KMS-11 (cell line): ENCODE measurements around the gene RBMS3.

Source experiments
- H2AFZ ChIP-seq: fragments of 200-600 bp; sonication (generic); 2 replicates; pipeline ENCODE4 v1.6.1; 2016; ENCODE audit warnings: antibody characterized with exemption, mixed run types, low read depth
- H3K27ac ChIP-seq: fragments of 200-600 bp; sonication (generic); 2 replicates; pipeline ENCODE4 v1.6.1; 2016; ENCODE audit warnings: mild to moderate bottlenecking, mixed run types
- H3K27me3 ChIP-seq: fragments of 200-600 bp; sonication (generic); 2 replicates; pipeline ENCODE4 v1.6.1; 2017; ENCODE audit warnings: mild to moderate bottlenecking, low read depth, mixed run types, moderate library complexity; ENCODE audit not compliant: insufficient read depth
- H3K36me3 ChIP-seq: fragments of 200-600 bp; sonication (generic); 2 replicates; pipeline ENCODE4 v1.6.1; 2017; ENCODE audit warnings: mild to moderate bottlenecking, mixed run types; ENCODE audit not compliant: insufficient read depth
- H3K4me1 ChIP-seq: fragments of 200-600 bp; sonication (generic); 2 replicates; pipeline ENCODE4 v1.6.1; 2016; ENCODE audit warnings: mild to moderate bottlenecking, low read depth, mixed run types; ENCODE audit not compliant: poor library complexity, severe bottlenecking
- H3K4me2 ChIP-seq: fragments of 200-600 bp; sonication (generic); 2 replicates; pipeline ENCODE4 v1.7.0; 2016; ENCODE audit warnings: mild to moderate bottlenecking, mixed run types
- H3K4me3 ChIP-seq: fragments of 200-600 bp; sonication (generic); IDR thresholded peaks from 2 replicates; pipeline ENCODE4 v1.6.1; 2017; ENCODE audit warnings: low read depth, low read length, mixed read lengths; ENCODE audit not compliant: insufficient read depth
- H3K79me2 ChIP-seq: fragments of 200-600 bp; sonication (generic); 2 replicates; pipeline ENCODE4 v1.6.1; 2016; ENCODE audit warnings: low read depth, mixed run types; ENCODE audit not compliant: insufficient read depth
- H3K9ac ChIP-seq: fragments of 200-600 bp; sonication (generic); 2 replicates; pipeline ENCODE4 v1.6.1; 2016; ENCODE audit warnings: mild to moderate bottlenecking, mixed run types
- H4K20me1 ChIP-seq: fragments of 200-600 bp; sonication (generic); 2 replicates; pipeline ENCODE4 v1.6.1; 2016; ENCODE audit warnings: mild to moderate bottlenecking, mixed run types; ENCODE audit not compliant: insufficient read depth
- TF ChIP-seq, protein P1 (sequence below): fragments of 200-600 bp; sonication (generic); conservative IDR thresholded peaks from 2 replicates; pipeline ENCODE4 v1.6.1; 2017; ENCODE audit warnings: low read depth, mild to moderate bottlenecking, antibody characterized with exemption, low read length, moderate library complexity, mixed read lengths

Gene RBMS3

DNA sequence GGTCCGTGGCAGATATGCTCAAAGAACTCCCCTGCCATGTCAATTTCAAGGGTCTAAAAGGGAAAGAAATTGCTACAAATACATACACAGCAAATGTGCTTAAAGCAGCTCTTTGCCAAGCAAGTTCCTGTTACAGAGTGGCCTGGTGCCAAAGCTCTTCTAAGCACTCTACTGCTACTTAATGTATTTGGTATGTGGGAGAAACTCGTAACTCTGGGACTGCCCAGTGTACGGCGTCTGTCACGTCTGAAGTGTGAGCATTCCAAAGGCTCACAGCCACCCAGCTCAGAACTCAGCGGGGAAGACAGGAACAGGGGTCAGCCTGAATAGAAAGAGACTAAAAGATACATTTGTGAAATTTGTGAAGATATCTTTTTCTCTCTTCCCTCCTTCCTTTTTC lies 54.6 kb downstream of the RBMS3 start:
- TF ChIP-seq, protein P1, sequence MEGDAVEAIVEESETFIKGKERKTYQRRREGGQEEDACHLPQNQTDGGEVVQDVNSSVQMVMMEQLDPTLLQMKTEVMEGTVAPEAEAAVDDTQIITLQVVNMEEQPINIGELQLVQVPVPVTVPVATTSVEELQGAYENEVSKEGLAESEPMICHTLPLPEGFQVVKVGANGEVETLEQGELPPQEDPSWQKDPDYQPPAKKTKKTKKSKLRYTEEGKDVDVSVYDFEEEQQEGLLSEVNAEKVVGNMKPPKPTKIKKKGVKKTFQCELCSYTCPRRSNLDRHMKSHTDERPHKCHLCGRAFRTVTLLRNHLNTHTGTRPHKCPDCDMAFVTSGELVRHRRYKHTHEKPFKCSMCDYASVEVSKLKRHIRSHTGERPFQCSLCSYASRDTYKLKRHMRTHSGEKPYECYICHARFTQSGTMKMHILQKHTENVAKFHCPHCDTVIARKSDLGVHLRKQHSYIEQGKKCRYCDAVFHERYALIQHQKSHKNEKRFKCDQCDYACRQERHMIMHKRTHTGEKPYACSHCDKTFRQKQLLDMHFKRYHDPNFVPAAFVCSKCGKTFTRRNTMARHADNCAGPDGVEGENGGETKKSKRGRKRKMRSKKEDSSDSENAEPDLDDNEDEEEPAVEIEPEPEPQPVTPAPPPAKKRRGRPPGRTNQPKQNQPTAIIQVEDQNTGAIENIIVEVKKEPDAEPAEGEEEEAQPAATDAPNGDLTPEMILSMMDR: no peak
- H2AFZ ChIP-seq: no peak overlapping the region
- no peaks in the 10 kb centered on the region for H3K4me1 ChIP-seq
- no peak overlapping the region for H3K27ac ChIP-seq
- no peak overlapping the region for H3K9ac ChIP-seq
- no peaks in the 10 kb centered on the region for H3K36me3 ChIP-seq
- no peaks in the 10 kb centered on the region for H4K20me1 ChIP-seq
- H3K4me3 ChIP-seq: no peak overlapping the region
- H3K79me2 ChIP-seq: no peaks in the 10 kb centered on the region
- no peak overlapping the region for H3K4me2 ChIP-seq
- no peaks in the 10 kb centered on the region for H3K27me3 ChIP-seq

DNA sequence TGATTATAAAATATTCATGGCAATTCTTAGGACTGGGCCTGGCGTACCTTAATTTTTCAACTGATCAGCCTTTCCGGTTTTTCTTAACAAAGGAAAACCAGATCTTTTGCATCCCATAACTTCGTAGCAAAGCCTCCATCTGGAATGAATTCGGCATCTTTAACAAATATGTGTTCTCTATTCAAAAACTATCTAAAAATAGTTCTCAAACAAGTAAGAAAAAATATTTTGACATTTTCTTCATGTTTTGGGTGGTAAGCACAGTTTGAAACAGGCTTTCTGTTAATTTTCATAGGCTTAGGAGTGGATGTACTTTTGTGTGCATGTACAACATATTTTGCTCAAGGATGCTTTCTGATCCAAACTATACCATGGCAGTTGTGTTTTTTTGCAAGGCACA lies 55.1 kb downstream of the RBMS3 start:
- no peak overlapping the region for H3K4me2 ChIP-seq
- no peaks in the 10 kb centered on the region for H3K4me1 ChIP-seq
- no peaks in the 10 kb centered on the region for H3K79me2 ChIP-seq
- H3K27me3 ChIP-seq: no peaks in the 10 kb centered on the region
- no peak overlapping the region for H2AFZ ChIP-seq
- H3K27ac ChIP-seq: no peak overlapping the region
- H3K4me3 ChIP-seq: no peak overlapping the region
- H3K9ac ChIP-seq: no peak overlapping the region
- TF ChIP-seq, protein P1: no peak
- no peaks in the 10 kb centered on the region for H4K20me1 ChIP-seq
- no peaks in the 10 kb centered on the region for H3K36me3 ChIP-seq

DNA sequence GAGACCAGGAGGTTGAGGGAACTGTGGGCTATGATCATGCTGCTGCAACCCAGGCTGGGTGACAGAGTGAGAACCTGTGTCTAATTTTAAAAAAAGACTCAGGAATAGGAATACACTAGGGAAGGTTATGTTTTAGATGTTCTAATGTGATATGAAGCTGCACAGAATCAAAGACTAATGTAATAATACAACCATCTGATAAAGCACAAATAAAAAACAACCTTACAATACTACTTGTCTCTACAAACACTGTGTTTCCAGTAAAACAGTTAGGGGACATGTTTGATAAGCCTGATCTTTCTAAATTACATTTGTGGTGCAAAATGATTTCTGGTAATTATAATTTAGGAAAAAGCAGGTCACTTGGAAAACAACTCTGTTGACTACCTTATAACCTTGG lies 56.7 kb downstream of the RBMS3 start:
- no peak overlapping the region for H3K4me2 ChIP-seq
- no peak overlapping the region for H3K27ac ChIP-seq
- TF ChIP-seq, protein P1: no peak
- H2AFZ ChIP-seq: no peak overlapping the region
- no peaks in the 10 kb centered on the region for H3K4me1 ChIP-seq
- no peaks in the 10 kb centered on the region for H3K27me3 ChIP-seq
- H3K9ac ChIP-seq: no peak overlapping the region
- H4K20me1 ChIP-seq: no peaks in the 10 kb centered on the region
- H3K4me3 ChIP-seq: no peak overlapping the region
- no peaks in the 10 kb centered on the region for H3K36me3 ChIP-seq
- no peaks in the 10 kb centered on the region for H3K79me2 ChIP-seq

DNA sequence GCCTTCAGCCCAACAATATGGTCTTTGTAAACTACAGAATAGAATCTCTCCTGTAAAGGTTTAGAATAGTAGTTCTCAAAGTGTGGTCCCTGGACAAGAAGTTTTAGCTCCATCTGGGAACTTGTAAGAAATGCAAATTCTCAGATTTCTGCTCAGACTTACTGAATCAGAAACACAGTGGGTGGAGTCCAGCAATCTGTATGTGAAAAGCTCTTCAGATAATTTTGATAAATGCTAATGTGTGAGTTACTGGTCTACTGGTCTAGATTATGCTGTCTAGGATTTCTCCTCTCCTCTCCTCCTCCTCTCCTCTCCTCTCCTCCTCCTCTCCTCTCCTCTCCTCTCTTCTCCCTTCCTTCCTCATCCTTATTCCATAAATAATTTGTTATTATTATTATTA lies 57.5 kb downstream of the RBMS3 start:
- Histone ChIP-seq H3K27me3 (no peaks in the 10 kb centered on the region), H3K79me2 (no peaks in the 10 kb centered on the region), H3K4me2 (no peak overlapping the region), H3K27ac (no peak overlapping the region), H2AFZ (no peak overlapping the region), H3K4me3 (no peak overlapping the region), H4K20me1 (no peaks in the 10 kb centered on the region), H3K4me1 (no peaks in the 10 kb centered on the region), H3K36me3 (no peaks in the 10 kb centered on the region), H3K9ac (no peak overlapping the region)
- TF ChIP-seq, protein P1: no peak
